HG03442 (cell line): ENCODE data around the gene COPS4.
A peak's percentile ranks its signal among the peaks of the same experiment; 100 is the strongest.
"Not testable (repeated sequence)": the region's sequence is repeated elsewhere in the genome, so short reads cannot be mapped to it uniquely, and the experiment has no call there.

Experiments used
- ATAC-seq: cut with Tn5 transposase; IDR thresholded peaks from one replicate; pipeline ENCODE4 v1.9.1; 2021; ENCODE audit warnings: mild to moderate bottlenecking, moderate library complexity; ENCODE audit not compliant: unreplicated experiment

The COPS4 gene

GRCh38 chr4:83034630-83035494 lies at the start of gene COPS4:
Gene COPS4 (plus strand): TSS chr4:83035183. CDS start chr4:83035225, 42 bp downstream.
- ATAC-seq = peak; percentile 99

DNA sequence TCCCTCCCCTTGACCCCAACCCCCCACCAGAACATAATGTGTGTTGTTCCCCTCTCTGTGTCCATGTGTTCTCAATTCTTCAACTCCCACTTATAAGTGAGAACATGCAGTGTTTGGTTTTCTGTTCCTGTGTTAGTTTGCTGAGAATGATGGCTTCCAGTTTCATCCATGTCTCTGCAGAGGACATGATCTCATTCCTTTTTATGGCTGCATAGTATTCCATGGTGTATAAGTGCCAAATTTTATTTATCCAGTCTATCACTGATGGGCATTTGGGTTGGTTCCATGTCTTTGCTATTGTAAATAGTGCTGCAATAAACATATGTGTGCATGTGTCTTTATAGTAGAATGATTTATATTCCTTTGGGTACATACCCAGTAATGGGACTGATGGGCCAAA lies 47.5 kb upstream of the COPS4 start:
- not testable (repeated sequence) for ATAC-seq

DNA sequence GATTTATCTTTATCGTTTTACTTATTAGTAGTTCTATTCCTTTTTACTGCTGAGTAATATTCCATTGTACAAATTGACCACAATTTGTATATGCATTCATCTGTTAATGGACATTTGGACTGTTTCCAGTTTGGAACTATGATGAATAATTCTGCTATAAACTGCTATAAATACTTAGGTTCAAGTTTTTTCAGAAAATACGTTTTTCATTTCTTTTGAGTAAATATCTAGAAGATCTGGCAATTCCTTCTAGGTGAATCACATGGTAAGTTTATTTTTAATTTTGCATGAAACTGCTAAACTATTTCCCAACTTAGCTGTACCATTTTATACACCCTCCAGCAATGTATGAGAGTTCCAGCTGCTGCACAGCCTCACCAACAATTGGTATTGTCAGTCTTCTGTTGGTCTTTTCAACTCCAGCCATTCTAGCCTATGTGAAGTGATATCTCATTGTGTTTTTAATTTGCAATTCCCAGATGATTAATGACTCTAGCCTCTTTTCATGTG lies 46.6 kb upstream of the COPS4 start:
- ATAC-seq = no peak

DNA sequence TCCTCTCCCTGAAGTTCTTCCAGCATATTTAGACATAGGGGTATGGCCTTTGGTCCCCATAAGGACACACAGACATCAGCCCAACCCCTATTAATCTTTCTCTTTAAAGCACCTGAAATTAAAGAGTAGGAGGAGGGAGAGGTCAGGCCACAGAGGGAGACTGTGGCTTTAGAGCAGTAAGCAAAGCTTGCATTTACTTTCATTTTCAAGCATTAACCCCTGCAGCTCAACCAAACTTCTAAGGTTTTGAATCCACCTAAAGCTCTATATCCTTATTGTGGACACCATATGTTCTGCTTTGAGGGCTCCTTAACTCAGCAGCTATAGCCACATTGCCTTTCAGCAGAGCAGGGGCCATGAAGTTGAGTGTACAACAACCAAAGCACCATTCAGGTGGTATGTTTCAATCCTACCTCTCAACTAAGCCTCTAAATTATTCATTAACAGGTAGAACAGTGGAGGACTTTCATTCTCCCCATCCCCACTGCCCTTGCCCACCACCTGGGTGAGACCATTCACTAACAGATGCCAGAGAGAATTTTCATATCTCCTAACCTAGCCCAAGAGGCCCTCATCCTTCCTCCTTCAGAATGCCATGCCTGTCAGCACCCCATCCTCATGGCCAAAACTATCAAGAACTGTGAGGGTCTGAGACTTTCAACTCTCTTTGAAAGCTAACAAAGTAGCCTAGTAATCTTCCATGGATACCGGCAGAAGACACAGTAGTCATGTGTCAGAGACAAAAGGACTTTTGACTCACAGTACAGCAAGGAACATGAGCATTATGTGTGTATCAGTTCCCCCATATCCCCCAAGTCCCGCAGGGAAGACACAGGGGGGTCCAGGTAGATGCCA lies 45.2 kb upstream of the COPS4 start:
- peak; percentile 94 for ATAC-seq

DNA sequence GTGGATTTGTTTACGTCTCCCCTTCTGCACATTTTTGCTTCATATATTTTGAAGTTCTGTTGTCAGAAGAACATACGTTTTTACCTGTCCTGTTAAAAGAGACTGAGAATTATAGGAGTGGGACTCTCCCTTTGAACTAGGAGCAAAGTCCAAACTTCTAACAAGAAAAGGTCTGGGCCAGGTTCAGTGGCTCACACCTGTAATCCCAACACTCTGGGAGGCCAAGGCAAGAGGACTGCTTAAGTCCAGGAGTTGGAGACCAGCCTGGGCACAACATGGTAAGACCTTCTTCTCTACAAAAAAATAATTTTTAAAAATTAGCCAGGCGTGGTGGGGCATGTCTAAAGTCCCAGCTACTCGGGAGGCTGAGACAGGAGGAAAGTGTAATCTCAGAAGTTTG lies 40.1 kb upstream of the COPS4 start:
- no peak for ATAC-seq

DNA sequence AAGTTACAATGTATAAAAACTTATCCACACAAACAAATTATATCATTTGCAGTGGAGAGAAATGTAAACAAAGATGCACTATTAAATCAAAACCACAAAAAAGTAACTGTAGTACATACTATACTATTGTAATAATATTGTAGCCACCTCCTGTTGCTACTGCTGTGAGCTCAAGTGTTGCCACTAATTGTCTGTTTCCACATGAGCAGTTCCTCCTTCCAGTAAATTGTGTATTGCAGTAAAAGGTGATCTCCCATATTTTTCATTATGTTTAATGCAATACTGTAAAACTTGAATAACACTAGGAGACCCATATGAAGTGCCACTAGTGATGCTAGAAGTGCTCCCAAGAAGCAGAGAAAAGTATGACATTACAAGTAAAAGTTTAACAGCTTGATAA lies 36.1 kb upstream of the COPS4 start:
- ATAC-seq = no peak

DNA sequence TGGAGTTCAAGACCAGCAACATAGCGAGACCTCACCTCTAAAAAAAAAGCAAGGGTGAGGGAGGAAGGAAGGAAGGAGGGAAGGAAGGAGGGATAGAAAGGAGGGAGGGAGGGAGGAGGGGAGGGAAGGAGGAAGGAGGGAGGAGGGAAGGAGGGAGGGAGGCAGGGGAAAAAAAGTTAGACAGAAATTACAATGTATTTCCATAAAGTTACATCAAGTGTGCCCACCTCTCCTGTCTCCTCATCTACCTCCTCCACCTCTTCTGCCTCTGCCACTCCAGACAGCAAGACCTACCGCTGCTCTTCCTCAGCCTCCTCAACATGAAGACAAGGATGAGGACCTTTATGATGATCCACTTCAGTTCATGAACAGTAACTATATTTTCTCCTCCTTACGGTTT lies 32.7 kb upstream of the COPS4 start:
- no peak for ATAC-seq

DNA sequence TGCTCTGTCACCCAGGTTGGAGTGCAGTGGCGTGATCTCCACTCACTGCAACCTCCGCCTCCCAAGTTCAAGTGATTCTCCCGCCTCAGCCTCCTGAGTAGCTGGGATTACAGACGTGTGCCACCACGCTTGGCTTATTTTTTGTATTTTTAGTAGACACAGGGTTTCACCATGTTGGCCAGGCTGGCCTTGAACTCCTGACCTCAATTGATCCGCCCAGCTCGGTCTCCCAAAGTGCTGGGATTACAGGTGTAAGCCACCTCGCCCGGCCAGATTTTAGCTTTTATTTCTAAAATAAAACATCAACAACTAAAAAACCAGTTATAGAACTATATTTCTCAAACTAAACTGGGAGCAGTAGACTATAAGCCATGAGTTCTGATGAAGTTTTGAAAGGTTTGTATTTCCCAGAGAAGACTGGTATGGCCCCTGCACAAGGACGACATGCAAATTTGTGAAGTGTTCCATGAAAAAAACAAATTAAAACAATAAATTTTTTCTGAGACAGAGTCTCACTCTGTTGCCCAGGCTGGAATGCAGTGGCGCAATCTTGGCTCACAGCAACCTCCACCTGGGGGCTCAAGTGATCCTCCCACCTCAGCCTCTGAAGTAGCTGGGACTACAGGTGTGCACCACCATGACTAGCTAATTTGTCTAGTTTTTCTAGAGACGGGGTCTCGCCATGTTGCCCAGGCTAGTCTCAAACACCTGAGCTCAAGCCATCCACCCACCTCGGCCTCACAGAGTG lies 31.8 kb upstream of the COPS4 start:
- not testable (repeated sequence) for ATAC-seq

DNA sequence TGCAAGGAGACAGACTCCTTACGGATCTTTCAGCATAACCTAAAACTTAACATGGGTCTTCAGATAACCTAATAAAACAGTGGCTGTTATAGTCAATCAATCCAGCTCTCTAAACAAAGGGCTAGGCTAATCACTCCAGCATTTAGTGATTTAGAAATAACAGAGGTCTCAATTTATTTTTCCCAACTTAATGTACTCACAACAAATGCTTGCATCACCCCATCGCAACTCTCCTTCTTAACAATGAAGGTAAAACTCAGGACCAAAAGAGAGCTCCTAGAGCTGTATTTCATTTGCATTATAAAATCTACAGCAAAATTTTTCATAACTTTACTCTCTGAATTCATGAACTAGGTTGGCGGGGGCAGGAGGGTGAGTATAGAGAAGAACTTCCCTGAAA lies 25.5 kb upstream of the COPS4 start:
- no peak for ATAC-seq

- no peak for ATAC-seq
Observed at GRCh38 chr4:83010111-83010521, 24.9 kb upstream of the COPS4 start.

DNA sequence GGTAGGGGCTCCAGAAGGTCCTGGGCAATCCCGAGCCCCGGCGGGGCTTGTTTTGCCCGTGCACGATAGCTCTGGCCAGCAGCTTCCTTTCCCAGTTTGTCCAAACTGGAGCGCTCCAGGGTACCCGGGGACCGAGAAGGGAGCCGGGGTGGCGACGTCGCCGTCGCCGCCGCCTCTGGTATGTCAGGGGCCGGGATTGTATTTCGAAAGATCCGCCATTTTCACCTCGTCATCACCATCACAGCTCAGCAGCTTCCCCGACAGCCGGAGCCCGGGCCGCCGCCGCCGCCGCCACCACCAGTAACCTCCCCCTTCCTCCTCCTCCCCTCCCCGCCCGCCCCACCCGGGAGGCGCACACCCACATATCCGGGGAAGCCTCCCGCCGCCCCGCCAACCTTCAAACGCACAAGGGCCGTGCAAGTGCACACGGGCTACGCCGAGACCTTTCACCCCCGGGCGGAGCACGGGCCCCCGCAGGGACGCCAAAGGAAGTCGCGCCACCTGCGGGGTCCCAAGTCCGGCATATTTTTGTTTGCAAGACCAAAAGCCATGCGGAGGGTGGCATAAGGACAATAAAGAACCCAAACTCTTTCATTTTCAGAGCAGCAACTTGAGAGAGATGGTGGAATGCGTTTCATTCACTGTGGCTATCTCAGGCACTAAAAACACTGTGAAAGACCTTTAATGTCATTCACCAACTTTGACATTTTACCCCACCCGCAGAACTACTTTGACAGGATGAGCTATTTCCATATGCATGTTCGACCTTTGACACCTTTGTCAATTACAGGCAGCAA lies 24.3 kb upstream of the COPS4 start, which contains the start of gene LIN54:
Gene LIN54, minus strand, starts transcription at position 302 of the 797 bp plus-strand sequence. CDS start 25,979 bp downstream, outside the sequence.
- peak; percentile 37 for ATAC-seq

- no peak for ATAC-seq
Observed at GRCh38 chr4:83011689-83012199, 23.2 kb upstream of the COPS4 start.

- peak; percentile 9 for ATAC-seq
Observed at GRCh38 chr4:83012200-83012686, 22.7 kb upstream of the COPS4 start.

- ATAC-seq = peak; percentile 78
Observed at GRCh38 chr4:83012687-83013419, 22.1 kb upstream of the COPS4 start.

- no peak for ATAC-seq
Observed at GRCh38 chr4:83013420-83013867, 21.5 kb upstream of the COPS4 start.

GRCh38 chr4:83013902-83014301 lies 21.1 kb upstream of the COPS4 start:
- no peak for ATAC-seq

- peak; percentile 85 for ATAC-seq
Observed at GRCh38 chr4:83019794-83020494, 15.0 kb upstream of the COPS4 start.
